HepG2 (cell line): ENCODE data around the gene IYD. TPM values are rescaled to one million over a fixed set of nuclear protein-coding genes. Genes with fewer than 3 reads are reported as not detected.
A peak's percentile ranks its signal among the peaks of the same experiment; 100 is the strongest.

Source experiments
- CHD2 ChIP-seq: IDR thresholded peaks from 2 replicates; pipeline ENCODE4 v1.6.1; 2011; ENCODE audit warnings: low read depth, low read length, improper control_type of control experiment
- GATAD2A ChIP-seq: IDR thresholded peaks from 2 replicates; pipeline ENCODE4 v1.6.1; 2016
- HMG20A ChIP-seq: IDR thresholded peaks from 2 replicates; pipeline ENCODE4 v1.6.1; 2016; ENCODE audit warnings: borderline replicate concordance
- MIXL1 ChIP-seq: IDR thresholded peaks from 2 replicates; pipeline ENCODE4 v1.6.1; 2016
- SKI ChIP-seq: fragments of 450-650 bp; IDR thresholded peaks from one replicate; pipeline ENCODE4 v1.6.1; 2018; ENCODE audit warnings: mild to moderate bottlenecking; ENCODE audit not compliant: partially characterized antibody
- SMC3 ChIP-seq: IDR thresholded peaks from 2 replicates; pipeline ENCODE4 v1.6.1; 2011; ENCODE audit warnings: low read length, improper control_type of control experiment
- SRSF4 ChIP-seq: fragments of 200-400 bp; formaldehyde crosslinking; IDR thresholded peaks from one replicate; pipeline ENCODE4 v1.6.1; 2018; ENCODE audit warnings: mild to moderate bottlenecking, low read depth, low read length, moderate library complexity; ENCODE audit not compliant: poor library complexity, severe bottlenecking
- ZNF546 ChIP-seq: sonication (generic); formaldehyde crosslinking; conservative IDR thresholded peaks from 2 replicates; pipeline ENCODE4 v1.8.1; 2023; ENCODE audit warnings: mild to moderate bottlenecking, missing genetic modification reagents
- ZNF672 ChIP-seq: sonication (generic); formaldehyde crosslinking; IDR thresholded peaks from 2 replicates; pipeline ENCODE4 v1.8.1; 2022; ENCODE audit warnings: missing genetic modification reagents
- ZNF879 ChIP-seq: sonication (generic); formaldehyde crosslinking; IDR thresholded peaks from 2 replicates; pipeline ENCODE4 v1.8.1; 2023; ENCODE audit warnings: missing genetic modification reagents
- polyA plus RNA-seq, 8 experiments: library from polyadenylated mRNA; depleted of rRNA in 3 of 8; stranded (reverse) in 7 of 8; unstranded in 1 of 8; fragments of >200 nt; fragmentation: Illumina TruSeq in 4 of 8; extraction: Trizol in 4 of 8; gene quantifications; 2 replicates each; pipeline versions ENCODE4 v1.2.1 to v1.2.3, GENCODE V29; 2011 to 2016; ENCODE audit warnings: low read depth in 4 of 8, missing spikeins in 1 of 8, mixed read lengths in 1 of 8; ENCODE audit not compliant: insufficient read depth in 1 of 8
- total RNA-seq, 5 experiments: library from RNA; depleted of rRNA; stranded (reverse); fragments of >200 nt; fragmentation: Illumina TruSeq; extraction: Trizol; gene quantifications; 2 replicates each; pipeline ENCODE4 v1.2.3, GENCODE V29; 2016; ENCODE audit warnings: low read depth in 1 of 5
- TF ChIP-seq, protein P1 (sequence below): sonication (generic); formaldehyde crosslinking; IDR thresholded peaks from 2 replicates; pipeline ENCODE4 v1.5.0; 2020; ENCODE audit warnings: mild to moderate bottlenecking, missing genetic modification reagents
- TF ChIP-seq, protein P2 (sequence below): sonication (generic); formaldehyde crosslinking; IDR thresholded peaks from 2 replicates; pipeline ENCODE4 v1.4.0; 2020; ENCODE audit warnings: missing genetic modification reagents, mild to moderate bottlenecking, borderline replicate concordance
- TF ChIP-seq, protein P3 (sequence below): sonication (generic); formaldehyde crosslinking; IDR thresholded peaks from 2 replicates; pipeline ENCODE4 v1.5.1; 2020; ENCODE audit warnings: mild to moderate bottlenecking, missing genetic modification reagents, moderate library complexity
- TF ChIP-seq, protein P4 (sequence below): sonication (generic); formaldehyde crosslinking; conservative IDR thresholded peaks from 2 replicates; pipeline ENCODE4 v1.8.0; 2022; ENCODE audit warnings: low read depth, missing genetic modification reagents
- TF ChIP-seq, protein P5 (sequence below): sonication (generic); formaldehyde crosslinking; conservative IDR thresholded peaks from 2 replicates; pipeline ENCODE4 v1.4.0; 2020; ENCODE audit warnings: missing genetic modification reagents
- TF ChIP-seq, protein P6 (sequence below): fragments of 450-650 bp; IDR thresholded peaks from 2 replicates; pipeline ENCODE4 v1.6.1; 2016

Gene IYD
- total and polyA plus RNA-seq, 2 of the 13 experiments (the other 11 are each of a cell fraction or from before 2014, with no cell fraction given) = 0.01 to 0.46 TPM

DNA sequence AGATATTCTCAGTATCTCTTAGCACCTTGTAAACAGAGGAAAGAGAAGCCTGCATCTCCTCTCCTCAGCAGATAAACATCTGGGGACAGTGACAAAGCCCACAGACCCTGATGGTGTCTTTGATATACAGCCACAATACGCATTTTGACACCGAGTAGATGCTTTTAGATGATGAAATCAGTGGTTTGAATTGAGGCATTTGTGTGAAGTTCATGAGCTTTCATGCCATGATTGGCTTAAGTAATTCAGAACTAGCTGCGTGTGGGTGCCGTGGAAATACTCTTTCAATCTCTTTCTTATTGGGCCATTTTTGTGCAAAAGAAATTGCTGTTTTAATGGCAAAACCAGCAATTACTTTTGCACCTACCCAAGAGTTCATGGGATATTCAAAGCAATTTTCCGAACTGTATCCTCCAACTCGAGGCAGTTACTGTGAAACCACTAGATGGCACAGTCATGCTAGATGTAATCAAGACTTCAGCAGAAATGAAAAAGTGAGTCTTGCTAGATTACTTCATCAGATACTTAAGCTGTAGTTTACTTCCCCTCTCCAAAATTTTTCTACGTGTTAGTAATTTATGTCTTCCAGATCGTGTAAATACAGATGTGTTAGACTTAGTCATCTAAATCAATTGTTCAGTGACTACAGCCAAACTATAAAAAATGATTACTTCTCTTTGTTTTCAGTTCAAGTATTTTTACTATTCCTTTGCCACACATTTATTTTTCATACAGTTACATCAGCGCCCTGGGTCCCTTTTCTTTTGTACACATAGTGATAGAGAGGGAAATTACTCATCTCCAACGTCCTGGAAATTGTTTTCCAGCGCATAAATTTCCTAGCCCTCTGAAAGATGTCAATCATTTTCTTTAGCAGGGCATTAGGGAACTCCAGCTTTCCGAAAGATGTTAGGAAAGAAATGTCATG lies 49.4 kb downstream of the IYD start (continued):
- TF ChIP-seq, protein P1, sequence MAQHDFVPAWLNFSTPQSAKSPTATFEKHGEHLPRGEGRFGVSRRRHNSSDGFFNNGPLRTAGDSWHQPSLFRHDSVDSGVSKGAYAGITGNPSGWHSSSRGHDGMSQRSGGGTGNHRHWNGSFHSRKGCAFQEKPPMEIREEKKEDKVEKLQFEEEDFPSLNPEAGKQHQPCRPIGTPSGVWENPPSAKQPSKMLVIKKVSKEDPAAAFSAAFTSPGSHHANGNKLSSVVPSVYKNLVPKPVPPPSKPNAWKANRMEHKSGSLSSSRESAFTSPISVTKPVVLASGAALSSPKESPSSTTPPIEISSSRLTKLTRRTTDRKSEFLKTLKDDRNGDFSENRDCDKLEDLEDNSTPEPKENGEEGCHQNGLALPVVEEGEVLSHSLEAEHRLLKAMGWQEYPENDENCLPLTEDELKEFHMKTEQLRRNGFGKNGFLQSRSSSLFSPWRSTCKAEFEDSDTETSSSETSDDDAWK (CRISPR knock-in tag) = no peak
- TF ChIP-seq, protein P2, sequence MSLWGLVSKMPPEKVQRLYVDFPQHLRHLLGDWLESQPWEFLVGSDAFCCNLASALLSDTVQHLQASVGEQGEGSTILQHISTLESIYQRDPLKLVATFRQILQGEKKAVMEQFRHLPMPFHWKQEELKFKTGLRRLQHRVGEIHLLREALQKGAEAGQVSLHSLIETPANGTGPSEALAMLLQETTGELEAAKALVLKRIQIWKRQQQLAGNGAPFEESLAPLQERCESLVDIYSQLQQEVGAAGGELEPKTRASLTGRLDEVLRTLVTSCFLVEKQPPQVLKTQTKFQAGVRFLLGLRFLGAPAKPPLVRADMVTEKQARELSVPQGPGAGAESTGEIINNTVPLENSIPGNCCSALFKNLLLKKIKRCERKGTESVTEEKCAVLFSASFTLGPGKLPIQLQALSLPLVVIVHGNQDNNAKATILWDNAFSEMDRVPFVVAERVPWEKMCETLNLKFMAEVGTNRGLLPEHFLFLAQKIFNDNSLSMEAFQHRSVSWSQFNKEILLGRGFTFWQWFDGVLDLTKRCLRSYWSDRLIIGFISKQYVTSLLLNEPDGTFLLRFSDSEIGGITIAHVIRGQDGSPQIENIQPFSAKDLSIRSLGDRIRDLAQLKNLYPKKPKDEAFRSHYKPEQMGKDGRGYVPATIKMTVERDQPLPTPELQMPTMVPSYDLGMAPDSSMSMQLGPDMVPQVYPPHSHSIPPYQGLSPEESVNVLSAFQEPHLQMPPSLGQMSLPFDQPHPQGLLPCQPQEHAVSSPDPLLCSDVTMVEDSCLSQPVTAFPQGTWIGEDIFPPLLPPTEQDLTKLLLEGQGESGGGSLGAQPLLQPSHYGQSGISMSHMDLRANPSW (CRISPR knock-in tag) = no peak
- TF ChIP-seq ZNF672 (CRISPR knock-in tag) = no peak
- no peak for TF ChIP-seq SKI
- peak; percentile 96 for TF ChIP-seq SMC3
- TF ChIP-seq, protein P3, sequence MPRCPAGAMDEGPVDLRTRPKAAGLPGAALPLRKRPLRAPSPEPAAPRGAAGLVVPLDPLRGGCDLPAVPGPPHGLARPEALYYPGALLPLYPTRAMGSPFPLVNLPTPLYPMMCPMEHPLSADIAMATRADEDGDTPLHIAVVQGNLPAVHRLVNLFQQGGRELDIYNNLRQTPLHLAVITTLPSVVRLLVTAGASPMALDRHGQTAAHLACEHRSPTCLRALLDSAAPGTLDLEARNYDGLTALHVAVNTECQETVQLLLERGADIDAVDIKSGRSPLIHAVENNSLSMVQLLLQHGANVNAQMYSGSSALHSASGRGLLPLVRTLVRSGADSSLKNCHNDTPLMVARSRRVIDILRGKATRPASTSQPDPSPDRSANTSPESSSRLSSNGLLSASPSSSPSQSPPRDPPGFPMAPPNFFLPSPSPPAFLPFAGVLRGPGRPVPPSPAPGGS (CRISPR knock-in tag) = no peak
- TF ChIP-seq ZNF879 (CRISPR knock-in tag) = no peak
- 0 out of 2 replicates have a peak, but pooled peaks have one; percentile 20 for TF ChIP-seq GATAD2A
- no peak for TF ChIP-seq SRSF4
- 0 out of 2 replicates have a peak, but pooled peaks have one; percentile 49 for TF ChIP-seq MIXL1
- TF ChIP-seq CHD2 = no peak
- TF ChIP-seq ZNF546 (CRISPR knock-in tag) = no peak
- TF ChIP-seq, protein P4, sequence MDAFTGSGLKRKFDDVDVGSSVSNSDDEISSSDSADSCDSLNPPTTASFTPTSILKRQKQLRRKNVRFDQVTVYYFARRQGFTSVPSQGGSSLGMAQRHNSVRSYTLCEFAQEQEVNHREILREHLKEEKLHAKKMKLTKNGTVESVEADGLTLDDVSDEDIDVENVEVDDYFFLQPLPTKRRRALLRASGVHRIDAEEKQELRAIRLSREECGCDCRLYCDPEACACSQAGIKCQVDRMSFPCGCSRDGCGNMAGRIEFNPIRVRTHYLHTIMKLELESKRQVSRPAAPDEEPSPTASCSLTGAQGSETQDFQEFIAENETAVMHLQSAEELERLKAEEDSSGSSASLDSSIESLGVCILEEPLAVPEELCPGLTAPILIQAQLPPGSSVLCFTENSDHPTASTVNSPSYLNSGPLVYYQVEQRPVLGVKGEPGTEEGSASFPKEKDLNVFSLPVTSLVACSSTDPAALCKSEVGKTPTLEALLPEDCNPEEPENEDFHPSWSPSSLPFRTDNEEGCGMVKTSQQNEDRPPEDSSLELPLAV (CRISPR knock-in tag) = no peak
- TF ChIP-seq, protein P5, sequence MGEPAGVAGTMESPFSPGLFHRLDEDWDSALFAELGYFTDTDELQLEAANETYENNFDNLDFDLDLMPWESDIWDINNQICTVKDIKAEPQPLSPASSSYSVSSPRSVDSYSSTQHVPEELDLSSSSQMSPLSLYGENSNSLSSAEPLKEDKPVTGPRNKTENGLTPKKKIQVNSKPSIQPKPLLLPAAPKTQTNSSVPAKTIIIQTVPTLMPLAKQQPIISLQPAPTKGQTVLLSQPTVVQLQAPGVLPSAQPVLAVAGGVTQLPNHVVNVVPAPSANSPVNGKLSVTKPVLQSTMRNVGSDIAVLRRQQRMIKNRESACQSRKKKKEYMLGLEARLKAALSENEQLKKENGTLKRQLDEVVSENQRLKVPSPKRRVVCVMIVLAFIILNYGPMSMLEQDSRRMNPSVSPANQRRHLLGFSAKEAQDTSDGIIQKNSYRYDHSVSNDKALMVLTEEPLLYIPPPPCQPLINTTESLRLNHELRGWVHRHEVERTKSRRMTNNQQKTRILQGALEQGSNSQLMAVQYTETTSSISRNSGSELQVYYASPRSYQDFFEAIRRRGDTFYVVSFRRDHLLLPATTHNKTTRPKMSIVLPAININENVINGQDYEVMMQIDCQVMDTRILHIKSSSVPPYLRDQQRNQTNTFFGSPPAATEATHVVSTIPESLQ (CRISPR knock-in tag) = no peak
- TF ChIP-seq, protein P6, sequence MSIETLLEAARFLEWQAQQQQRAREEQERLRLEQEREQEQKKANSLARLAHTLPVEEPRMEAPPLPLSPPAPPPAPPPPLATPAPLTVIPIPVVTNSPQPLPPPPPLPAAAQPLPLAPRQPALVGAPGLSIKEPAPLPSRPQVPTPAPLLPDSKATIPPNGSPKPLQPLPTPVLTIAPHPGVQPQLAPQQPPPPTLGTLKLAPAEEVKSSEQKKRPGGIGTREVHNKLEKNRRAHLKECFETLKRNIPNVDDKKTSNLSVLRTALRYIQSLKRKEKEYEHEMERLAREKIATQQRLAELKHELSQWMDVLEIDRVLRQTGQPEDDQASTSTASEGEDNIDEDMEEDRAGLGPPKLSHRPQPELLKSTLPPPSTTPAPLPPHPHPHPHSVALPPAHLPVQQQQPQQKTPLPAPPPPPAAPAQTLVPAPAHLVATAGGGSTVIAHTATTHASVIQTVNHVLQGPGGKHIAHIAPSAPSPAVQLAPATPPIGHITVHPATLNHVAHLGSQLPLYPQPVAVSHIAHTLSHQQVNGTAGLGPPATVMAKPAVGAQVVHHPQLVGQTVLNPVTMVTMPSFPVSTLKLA = no peak
- TF ChIP-seq HMG20A (CRISPR knock-in tag) = no peak
